GM19193 (cell line): Measurements from ENCODE around the gene COG8.

Source experiments
- POLR2A ChIP-seq: IDR thresholded peaks from 4 replicates; pipeline ENCODE4 v1.6.1; 2011; ENCODE audit not compliant: insufficient read depth, insufficient read length; ENCODE audit errors: extremely low read depth

The COG8 gene

GRCh38 chr16:69315486-69316311 lies 23.7 kb downstream of the COG8 start:
- no peak for TF ChIP-seq POLR2A

- no peak for TF ChIP-seq POLR2A
These were observed 24.8 kb downstream of the COG8 start for GRCh38 chr16:69314534-69314933.

DNA sequence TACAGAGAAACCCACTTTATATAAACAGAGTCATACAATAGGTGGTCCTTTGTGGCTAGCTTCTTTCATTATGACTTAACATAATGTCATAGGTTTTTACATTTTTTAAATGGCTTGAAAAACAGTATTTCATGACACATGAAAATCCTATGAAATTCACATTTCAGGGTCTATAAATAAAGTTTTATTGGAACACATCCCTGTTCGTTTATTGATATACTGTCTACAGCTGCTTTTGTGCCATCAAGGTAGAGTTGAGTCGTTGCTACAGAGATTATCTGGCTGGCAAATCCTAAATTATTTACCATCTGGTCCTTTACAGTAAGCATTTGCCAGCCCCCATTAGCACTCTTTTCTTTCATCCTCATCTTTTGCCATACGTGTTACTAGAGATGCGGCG lies 25.9 kb downstream of the COG8 start:
- TF ChIP-seq POLR2A, result no peak

GRCh38 chr16:69311533-69312387 lies 27.6 kb downstream of the COG8 start:
- TF ChIP-seq POLR2A, result no peak

DNA sequence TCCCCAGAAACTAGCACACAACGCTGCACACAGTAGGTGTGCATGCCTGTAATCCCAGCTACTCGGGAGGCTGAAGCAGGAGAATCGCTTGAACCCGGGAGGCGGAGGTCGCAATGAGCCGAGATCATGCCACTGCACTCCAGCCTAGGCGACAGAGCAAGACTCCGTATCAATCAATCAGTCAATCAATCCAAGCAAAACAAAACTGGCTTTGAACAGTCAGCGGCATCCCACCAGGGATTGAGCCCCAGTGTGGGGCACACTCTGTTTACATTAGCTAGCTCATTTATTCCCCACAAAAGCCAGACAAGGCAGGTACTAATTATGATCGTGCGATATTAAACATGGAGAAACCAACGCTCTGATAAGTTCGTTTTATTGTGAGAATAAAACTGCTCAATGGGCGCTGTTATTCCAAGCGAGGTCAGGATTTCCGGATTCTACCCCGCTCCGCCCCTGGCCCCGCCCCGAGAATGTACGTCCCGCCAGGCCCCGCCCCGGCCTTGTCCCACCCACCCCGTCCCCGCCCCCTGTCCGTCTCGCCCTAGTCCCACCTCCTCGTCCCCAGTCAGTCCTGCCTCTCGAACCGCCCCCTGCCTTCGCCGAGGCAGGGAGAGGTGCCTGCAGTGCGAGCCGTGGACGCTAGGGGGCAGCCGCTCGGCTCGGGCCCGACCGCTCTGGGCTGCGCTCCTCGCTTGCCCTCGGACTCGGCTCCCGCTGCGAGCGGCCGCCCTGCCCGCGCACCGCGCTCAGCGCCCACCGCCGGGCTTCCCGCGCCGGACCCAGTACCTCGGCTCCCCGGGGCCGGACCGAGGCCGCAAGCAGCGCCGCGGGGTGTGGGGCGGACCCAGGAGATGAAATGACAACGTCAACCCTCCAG lies 28.5 kb downstream of the COG8 start, which contains the start of gene VPS4A:
VPS4A (plus strand) TSS at position 698 of the 880 bp plus-strand sequence; CDS start at position 860, 162 bp downstream.
- TF ChIP-seq POLR2A, result peak; percentile 77

DNA sequence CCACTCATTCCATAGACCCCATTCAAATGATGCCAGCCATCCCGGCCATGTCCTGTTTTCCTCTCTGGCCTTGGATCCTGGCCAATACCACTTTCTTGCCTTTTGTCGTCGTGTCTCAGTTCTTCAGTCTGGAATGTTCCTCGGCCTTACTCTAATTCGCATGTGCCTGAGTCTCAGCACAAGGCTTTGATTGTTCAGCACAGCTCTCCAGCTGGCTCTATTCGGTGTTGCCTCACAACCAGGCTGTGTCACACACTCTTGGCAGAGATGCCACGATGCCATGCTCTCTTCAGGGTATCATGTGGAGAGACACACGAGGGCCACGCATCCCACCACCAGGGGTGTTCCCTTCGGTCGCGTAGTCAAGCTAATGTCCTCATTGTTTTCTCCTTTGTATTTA lies 30.0 kb downstream of the COG8 start:
- TF ChIP-seq POLR2A, result no peak

DNA sequence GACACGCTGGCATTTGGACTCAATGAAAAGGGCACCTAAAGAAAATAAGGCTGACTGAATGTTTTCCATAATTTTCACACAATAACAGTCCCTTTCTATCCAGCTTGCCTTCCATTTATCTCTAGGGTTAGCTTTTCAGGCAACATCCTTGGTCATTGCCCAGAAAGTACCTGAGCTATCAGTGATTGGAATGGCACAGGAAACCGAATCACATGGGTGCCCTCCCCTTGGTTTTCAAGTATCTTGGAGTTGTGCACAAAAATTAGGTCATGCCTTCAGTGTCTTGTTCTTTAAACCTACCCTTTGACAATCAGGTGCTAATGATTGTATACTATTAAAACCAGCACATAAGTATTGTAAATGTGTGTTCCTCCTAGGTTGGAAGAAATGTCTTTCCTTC lies 31.5 kb downstream of the COG8 start:
- no peak for TF ChIP-seq POLR2A

DNA sequence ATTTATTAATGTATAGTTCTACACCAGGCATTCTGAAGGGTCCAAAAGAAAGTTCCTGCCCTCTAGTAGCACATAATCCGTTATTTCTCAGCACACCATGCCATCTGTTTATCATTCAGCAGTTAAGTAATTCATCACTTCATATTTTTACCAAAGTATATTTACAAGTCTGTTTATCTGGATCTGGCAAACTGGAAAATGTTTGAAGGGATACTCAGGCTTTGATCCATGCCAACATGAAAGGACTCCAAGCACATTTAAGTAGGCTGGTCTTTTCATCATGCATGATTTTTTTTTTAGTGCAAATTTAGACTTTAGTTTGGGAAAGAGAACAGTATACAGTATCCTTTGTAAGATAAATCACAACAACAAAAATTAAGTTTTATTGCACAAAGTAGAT lies 32.3 kb downstream of the COG8 start:
- TF ChIP-seq POLR2A, result no peak

GRCh38 chr16:69306031-69306430 lies 33.3 kb downstream of the COG8 start:
- no peak for TF ChIP-seq POLR2A

DNA sequence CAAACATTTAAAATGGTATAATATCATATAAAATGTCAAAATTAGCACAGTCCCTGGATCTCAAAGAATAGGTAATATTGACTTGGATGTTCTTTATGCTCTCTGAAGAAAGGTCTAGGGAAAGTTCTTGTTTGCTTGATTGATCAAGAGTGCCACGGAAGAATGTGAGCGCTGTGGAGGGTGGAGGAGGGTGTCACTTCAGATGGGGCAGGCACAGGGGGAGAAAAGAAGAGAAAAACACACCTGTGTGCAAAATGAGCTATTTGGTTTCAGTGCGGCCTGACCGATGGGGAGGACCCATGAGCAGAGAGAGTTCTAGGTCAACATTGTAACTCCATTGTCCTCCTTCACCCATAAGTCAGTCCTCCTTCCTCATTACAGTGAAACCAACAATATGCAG lies 37.1 kb downstream of the COG8 start:
- no peak for TF ChIP-seq POLR2A

- no peak for TF ChIP-seq POLR2A
These were observed 37.5 kb downstream of the COG8 start for GRCh38 chr16:69301861-69302260.

GRCh38 chr16:69301187-69301586 lies 38.2 kb downstream of the COG8 start:
- no peak for TF ChIP-seq POLR2A

- TF ChIP-seq POLR2A, result no peak
These were observed 41.1 kb downstream of the COG8 start for GRCh38 chr16:69298261-69298660.

DNA sequence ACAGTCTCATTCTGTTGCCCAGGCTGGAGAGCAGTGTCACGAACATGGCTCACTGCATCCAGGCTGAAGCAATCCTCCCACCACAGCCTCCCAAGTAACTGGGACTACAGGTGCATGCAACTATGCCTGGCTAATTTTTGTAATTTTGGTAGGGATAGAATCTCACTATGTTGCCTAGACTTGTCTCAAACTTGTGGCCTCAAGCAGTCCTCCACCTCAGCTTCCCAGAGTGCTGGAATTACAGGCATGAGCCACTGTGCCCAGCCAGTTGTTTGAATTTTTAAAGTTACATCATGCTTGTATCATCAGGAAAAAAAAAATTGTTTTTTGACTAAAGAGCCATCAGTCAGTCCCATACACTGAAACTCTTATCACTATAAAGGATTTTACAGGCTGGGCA lies 45.3 kb downstream of the COG8 start:
- TF ChIP-seq POLR2A, result no peak

DNA sequence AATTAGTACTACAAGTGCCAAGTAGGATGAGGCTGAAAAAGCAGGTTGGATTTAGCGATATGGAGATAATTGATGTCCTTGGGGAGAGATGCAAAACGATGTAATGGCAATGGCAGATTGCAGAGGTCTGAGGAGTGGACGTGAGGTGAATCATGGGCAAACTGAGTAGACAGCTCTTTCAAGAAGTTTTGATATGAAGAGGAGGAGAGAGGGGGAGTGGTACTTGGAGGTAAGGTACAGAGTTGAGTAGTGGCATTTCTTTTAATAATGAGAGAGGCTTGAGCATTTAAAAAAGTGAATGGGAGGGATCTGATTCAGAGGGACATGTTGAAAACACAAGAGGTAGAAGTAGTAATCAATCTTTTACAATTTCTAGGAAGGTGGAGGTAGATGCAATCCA lies 46.0 kb downstream of the COG8 start:
- no peak for TF ChIP-seq POLR2A

GRCh38 chr16:69286941-69287713 lies 52.2 kb downstream of the COG8 start:
- TF ChIP-seq POLR2A, result no peak
